ENCODE results near the gene RNF208.

DNA sequence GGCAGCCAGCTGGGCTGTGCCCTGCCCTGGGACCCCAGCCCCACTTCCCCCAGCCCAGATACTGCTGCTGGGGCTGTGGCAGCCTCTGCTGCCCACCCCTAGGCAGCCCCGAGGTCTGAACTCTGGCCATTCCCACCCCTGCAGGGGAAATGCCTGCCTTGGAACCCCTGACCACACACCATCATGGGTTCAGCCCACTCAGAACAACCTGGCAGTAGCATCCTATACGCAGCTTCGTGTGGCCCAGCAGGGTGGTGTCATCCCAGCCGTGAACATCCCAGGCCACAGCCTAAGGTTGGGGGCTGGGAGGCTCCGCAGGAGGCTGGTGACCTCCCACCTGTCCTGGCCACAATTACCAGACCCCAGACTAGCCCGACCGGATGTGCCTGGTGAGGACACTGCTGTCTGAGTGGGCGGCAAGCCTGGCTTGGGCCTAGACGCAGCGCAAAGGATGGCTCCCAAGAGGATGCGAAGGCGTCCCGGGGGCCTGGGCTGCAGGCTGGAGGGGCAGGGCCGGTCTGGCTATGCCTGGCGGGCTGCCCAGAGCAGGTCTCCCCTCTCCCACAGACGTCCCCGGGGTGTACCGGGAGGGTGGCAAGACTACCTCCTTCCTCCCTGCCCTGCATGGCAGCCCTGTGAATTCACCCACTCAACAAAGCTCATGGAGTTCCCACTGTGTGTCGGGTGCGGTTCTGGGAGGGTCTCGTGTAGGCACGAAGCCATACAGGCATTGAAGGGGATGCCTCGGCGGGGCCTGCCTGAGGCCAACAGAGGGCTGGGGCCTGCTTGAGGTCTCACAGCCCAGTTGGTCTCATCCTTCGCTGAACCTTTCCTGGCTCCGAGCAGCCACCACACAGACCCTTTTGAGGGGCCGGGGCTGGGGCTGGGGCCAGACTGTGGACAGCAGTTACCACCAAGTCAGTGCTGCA is 7.2 kb upstream of the RNF208 start:
- TF ChIP-seq CTCF (IDR thresholded peaks at IDR 0.05) = no peak
- TF ChIP-seq POLR2A (IDR thresholded peaks at IDR 0.05) = no peak

Measured in testis (tissue), 2 donors.